ENCODE data around the gene ADAT3.

The ADAT3 gene

GRCh38 chr19:1957562-1958248, 52.5 kb downstream of the ADAT3 start:
- Histone ChIP-seq H3K27me3 (ENCODE audit: control insufficient read depth, insufficient read depth, low read length) (no peaks in the 10 kb centered on the region), H3K4me1 (ENCODE audit: control insufficient read depth, insufficient read depth, low read length) (no peaks in the 10 kb centered on the region), H3K4me2 (ENCODE audit: low read length) (no peak overlapping the region), H3K36me3 (ENCODE audit: insufficient read depth, low read length) (peaks cover 3% of the 10 kb centered on the region), H3K9me3 (replicated peaks; ENCODE audit: low read length) (no peaks in the 10 kb centered on the region), H3K4me3 (ENCODE audit: low read length) (no peak overlapping the region), H3K9ac (ENCODE audit: low read depth, low read length) (no peak overlapping the region)

GRCh38 chr19:1959928-1960589, 54.9 kb downstream of the ADAT3 start:
- Histone ChIP-seq H3K27me3 (ENCODE audit: control insufficient read depth, insufficient read depth, low read length) (no peaks in the 10 kb centered on the region), H3K36me3 (ENCODE audit: insufficient read depth, low read length) (peaks cover 10% of the 10 kb centered on the region), H3K4me2 (ENCODE audit: low read length) (no peak overlapping the region), H3K4me3 (ENCODE audit: low read length) (no peak overlapping the region), H3K4me1 (ENCODE audit: control insufficient read depth, insufficient read depth, low read length) (no peaks in the 10 kb centered on the region), H3K9me3 (replicated peaks; ENCODE audit: low read length) (no peaks in the 10 kb centered on the region), H3K9ac (ENCODE audit: low read depth, low read length) (no peak overlapping the region)

GRCh38 chr19:1961000-1961883, 56.0 kb downstream of the ADAT3 start:
- H3K4me2 ChIP-seq (ENCODE audit: low read length): no peak overlapping the region
- H3K9ac ChIP-seq (ENCODE audit: low read depth, low read length): no peak overlapping the region
- H3K9me3 ChIP-seq (replicated peaks; ENCODE audit: low read length): no peaks in the 10 kb centered on the region
- H3K36me3 ChIP-seq (ENCODE audit: insufficient read depth, low read length): peaks cover 12% of the 10 kb centered on the region
- H3K4me1 ChIP-seq (ENCODE audit: control insufficient read depth, insufficient read depth, low read length): no peaks in the 10 kb centered on the region
- H3K27me3 ChIP-seq (ENCODE audit: control insufficient read depth, insufficient read depth, low read length): no peaks in the 10 kb centered on the region
- no peak overlapping the region for H3K4me3 ChIP-seq (ENCODE audit: low read length)

GRCh38 chr19:1962674-1963073, 57.5 kb downstream of the ADAT3 start:
- no peaks in the 10 kb centered on the region for H3K4me1 ChIP-seq (ENCODE audit: control insufficient read depth, insufficient read depth, low read length)
- H3K9ac ChIP-seq (ENCODE audit: low read depth, low read length): no peak overlapping the region
- peaks cover 14% of the 10 kb centered on the region for H3K36me3 ChIP-seq (ENCODE audit: insufficient read depth, low read length)
- H3K4me2 ChIP-seq (ENCODE audit: low read length): no peak overlapping the region
- H3K9me3 ChIP-seq (replicated peaks; ENCODE audit: low read length): no peaks in the 10 kb centered on the region
- H3K4me3 ChIP-seq (ENCODE audit: low read length): no peak overlapping the region
- H3K27me3 ChIP-seq (ENCODE audit: control insufficient read depth, insufficient read depth, low read length): no peaks in the 10 kb centered on the region

All from skeletal muscle satellite cell (primary cell).